Caco-2 (cell line): ENCODE measurements around the gene TDRD10. TPM values are rescaled to one million over a fixed set of nuclear protein-coding genes. Genes with fewer than 3 reads are reported as not detected.

Source experiments
- BruUV-seq: library from RNA; stranded (reverse); fragments of 400-500 nt; replicated peaks from 2 replicates; lab custom pipeline; 2021; lab: Mats Ljungman, UMichigan
- CTCF ChIA-PET: fragments of 300-600 bp; sonication (Branson Sonifier 250); formaldehyde crosslinking; loops from one replicate; lab custom pipeline; 2022; ENCODE audit warnings: antibody characterized with exemption; lab: Charles Lee
- POLR2A ChIA-PET: fragments of 300-600 bp; sonication (Branson Sonifier 250); formaldehyde crosslinking; loops from one replicate; lab custom pipeline; 2022; ENCODE audit warnings: antibody characterized with exemption; lab: Charles Lee
- DNase-seq, 2 experiments: peaks; one replicate each; pipeline versions ENCODE4 v3.0.0 to v3.0.0-alpha.2; 2020 to 2022
- H3K27me3 ChIP-seq: replicated peaks from 2 replicates; pipeline ENCODE4 v1.6.0; 2011; ENCODE audit warnings: low read length; ENCODE audit not compliant: control insufficient read depth, insufficient read depth
- H3K36me3 ChIP-seq: 2 replicates; pipeline ENCODE4 v1.5.1; 2011; ENCODE audit warnings: low read length; ENCODE audit not compliant: control insufficient read depth, insufficient read depth
- H3K4me1 ChIP-seq: fragments of 250-450 bp; sonication (Bioruptor Pico); 2 replicates; pipeline ENCODE4 v1.5.1; 2020; ENCODE audit warnings: mild to moderate bottlenecking
- H3K4me3 ChIP-seq: 2 replicates; pipeline ENCODE4 v1.5.1; 2011; ENCODE audit warnings: low read depth, mild to moderate bottlenecking, control low read depth, low read length
- H3K9me3 ChIP-seq: fragments of 250-450 bp; sonication (Bioruptor Pico); 2 replicates; pipeline ENCODE4 v1.5.1; 2020; ENCODE audit warnings: mild to moderate bottlenecking, moderate library complexity
- H3K27ac Mint-ChIP-seq: one replicate; pipeline ENCODE4 v1.8.0; 2022; ENCODE audit warnings: mixed read lengths; ENCODE audit not compliant: unreplicated experiment
- H3K27me3 Mint-ChIP-seq: one replicate; pipeline ENCODE4 v1.8.0; 2022; ENCODE audit warnings: mixed read lengths; ENCODE audit not compliant: insufficient read depth, unreplicated experiment
- H3K36me3 Mint-ChIP-seq: one replicate; pipeline ENCODE4 v1.8.0; 2022; ENCODE audit warnings: mild to moderate bottlenecking, mixed read lengths; ENCODE audit not compliant: insufficient read depth, unreplicated experiment
- H3K4me1 Mint-ChIP-seq: one replicate; pipeline ENCODE4 v1.8.0; 2022; ENCODE audit warnings: low read depth, mixed read lengths; ENCODE audit not compliant: unreplicated experiment
- H3K4me3 Mint-ChIP-seq: one replicate; pipeline ENCODE4 v1.8.0; 2022; ENCODE audit warnings: mild to moderate bottlenecking, moderate library complexity, mixed read lengths; ENCODE audit not compliant: unreplicated experiment
- H3K9me3 Mint-ChIP-seq: one replicate; pipeline ENCODE4 v1.8.0; 2022; ENCODE audit warnings: mixed read lengths; ENCODE audit not compliant: unreplicated experiment
- CTCF ChIP-seq, 2 experiments: fragments of 200-600 bp in 1 of 2; IDR thresholded peaks; 1 replicate in 1 of 2; 2 replicates in 1 of 2; pipeline versions ENCODE4 v1.5.1 to v1.8.0; 2011 to 2022; ENCODE audit warnings: antibody characterized with exemption in 1 of 2, control low read depth in 1 of 2, inconsistent platforms in 1 of 2, low read depth in 1 of 2, low read length in 1 of 2, mild to moderate bottlenecking in 1 of 2, moderate library complexity in 1 of 2; ENCODE audit not compliant: insufficient read depth in 1 of 2, severe bottlenecking in 1 of 2, unreplicated experiment in 1 of 2
- intact Hi-C: fragments of 100-400 bp; cut with micrococcal nuclease; formaldehyde crosslinking; loops from one replicate; pipeline ENCODE4 v1.10.0; 2022; ENCODE audit not compliant: unreplicated experiment
- total RNA-seq: library from RNA; stranded (reverse); gene quantifications from 2 replicates; pipeline ENCODE4 v1.2.3, GENCODE V29; 2022

TDRD10 gene
- total RNA-seq, 1 experiment from 2014 or later: not detected

GRCh38 chr1:154549202-154549770 is 47.3 kb downstream of the TDRD10 start:
- Histone ChIP-seq H3K4me3 (no peak overlapping the region), H3K27me3 (no peaks in the 10 kb centered on the region), H3K4me1 (no peaks in the 10 kb centered on the region), H3K36me3 (peaks cover 9% of the 10 kb centered on the region), H3K9me3 (no peaks in the 10 kb centered on the region)
- intact Hi-C loops: loop anchor here (5.0 kb wide), 1 partner anchor 197 kb away; no protein-coding TSS in a partner anchor
- Mint-ChIP-seq H3K36me3 (peaks cover 52% of the 10 kb centered on the region), H3K9me3 (no peaks in the 10 kb centered on the region), H3K27me3 (peaks cover 4% of the 10 kb centered on the region), H3K4me1 (peaks cover 9% of the 10 kb centered on the region), H3K4me3 (no peak overlapping the region), H3K27ac (no peak overlapping the region)
- no peak for TF ChIP-seq CTCF (IDR thresholded peaks at IDR 0.05; ENCODE audit: insufficient read depth in 1 of 2, low read depth in 1 of 2, low read length in 1 of 2, severe bottlenecking in 1 of 2, unreplicated experiment in 1 of 2)
- ChIA-PET CTCF (no interaction called here), POLR2A (no interaction called here)
- no peak for DNase-seq
- BruUV-seq: no TSS peak

GRCh38 chr1:154550070-154550469 is 48.1 kb downstream of the TDRD10 start:
- no peak overlapping the region for H3K4me3 ChIP-seq
- H3K9me3 Mint-ChIP-seq: no peaks in the 10 kb centered on the region
- peaks cover 9% of the 10 kb centered on the region for H3K4me1 Mint-ChIP-seq
- ChIA-PET POLR2A (no interaction called here), CTCF (no interaction called here)
- H3K36me3 Mint-ChIP-seq: peaks cover 59% of the 10 kb centered on the region
- no peaks in the 10 kb centered on the region for H3K9me3 ChIP-seq
- no peaks in the 10 kb centered on the region for H3K27me3 Mint-ChIP-seq
- H3K4me3 Mint-ChIP-seq: no peak overlapping the region
- no peaks in the 10 kb centered on the region for H3K4me1 ChIP-seq
- intact Hi-C loops: no loop called here
- no peaks in the 10 kb centered on the region for H3K27me3 ChIP-seq
- no peak for TF ChIP-seq CTCF (IDR thresholded peaks at IDR 0.05; ENCODE audit: insufficient read depth in 1 of 2, low read depth in 1 of 2, low read length in 1 of 2, severe bottlenecking in 1 of 2, unreplicated experiment in 1 of 2)
- no peak overlapping the region for H3K27ac Mint-ChIP-seq
- no peak for DNase-seq
- peaks cover 14% of the 10 kb centered on the region for H3K36me3 ChIP-seq
- TSS peak; percentile 30 for BruUV-seq

DNA sequence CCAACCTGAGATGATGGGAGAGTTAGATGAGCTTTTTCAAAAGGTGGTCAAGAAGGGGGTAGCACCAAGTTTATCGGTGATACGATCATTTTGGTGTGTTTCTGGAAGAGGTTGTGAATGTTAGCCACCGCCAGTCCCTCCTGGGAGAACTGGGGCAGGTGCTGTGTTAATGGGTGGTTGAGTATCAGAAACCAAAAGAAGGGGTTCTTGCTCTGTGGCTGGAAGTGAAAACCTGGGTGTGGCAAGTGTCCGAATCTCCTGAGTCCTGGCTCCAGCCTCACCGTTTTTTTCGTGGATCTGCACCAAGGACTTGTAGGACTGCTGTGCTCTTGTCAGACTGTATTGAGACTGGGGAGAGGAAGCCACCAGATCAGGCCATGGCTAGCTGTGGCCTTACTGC is 48.6 kb downstream of the TDRD10 start:
- POLR2A ChIA-PET: no interaction called here
- H3K4me3 Mint-ChIP-seq: no peak overlapping the region
- CTCF ChIA-PET: no interaction called here
- no peak for TF ChIP-seq CTCF (IDR thresholded peaks at IDR 0.05; ENCODE audit: insufficient read depth in 1 of 2, low read depth in 1 of 2, low read length in 1 of 2, severe bottlenecking in 1 of 2, unreplicated experiment in 1 of 2)
- H3K27me3 Mint-ChIP-seq: no peaks in the 10 kb centered on the region
- no TSS peak for BruUV-seq
- DNase-seq: no peak
- H3K4me3 ChIP-seq: no peak overlapping the region
- H3K9me3 Mint-ChIP-seq: no peaks in the 10 kb centered on the region
- H3K27me3 ChIP-seq: no peaks in the 10 kb centered on the region
- peaks cover 16% of the 10 kb centered on the region for H3K36me3 ChIP-seq
- H3K36me3 Mint-ChIP-seq: peaks cover 65% of the 10 kb centered on the region
- H3K9me3 ChIP-seq: no peaks in the 10 kb centered on the region
- H3K4me1 ChIP-seq: no peaks in the 10 kb centered on the region
- intact Hi-C loops: no loop called here
- H3K27ac Mint-ChIP-seq: no peak overlapping the region
- H3K4me1 Mint-ChIP-seq: peaks cover 9% of the 10 kb centered on the region
